Heart left ventricle (tissue), 13 donors: ENCODE results near the gene MTCH1.

Experiments
- POLR2A ChIP-seq, 2 donors: fragments of 450-650 bp; IDR thresholded peaks; one replicate each; pipeline ENCODE4 v1.6.1; 2017; ENCODE audit warnings: antibody characterized with exemption in 2 of 2, mild to moderate bottlenecking in 2 of 2, moderate library complexity in 2 of 2
- TF ChIP-seq, protein P1 (sequence below), 12 donors: fragments of 200-600 bp; sonication (generic) in 4 of 12; IDR thresholded peaks; one replicate each; pipeline versions ENCODE4 v1.5.0 to v1.8.0; 2018 to 2022; ENCODE audit warnings: antibody characterized with exemption in 12 of 12, mild to moderate bottlenecking in 5 of 12
- donor health status: ischemic (EF 13 %, LVEDD 7.1; RV severe dilation, severe dysfunction).
- donor health status: DM: no; HTN: yes; CAD: no.
- donor health status: DM: no; HTN: no; CAD: no.
- donor health status: ischemic (EF 25% LVEDD 6.9; RV normal size, moderate dysfunction).
- donor health status: ischemic (EF 25% LVEDD 5.7; RV mildly dilated, moderate dysfunction).
- donor health status: ischemic (EF 35%, LVEDD 5.7; RV mildly dilated, moderate dysfunction).
- donor health status: nonischemic (EF 11% LVEDD 7.7; RV severe dilation, severe dysfunction).
- donor health status: DM: yes; HTN: yes; CAD: no.
- donor health status: PGD.
- donor health status: ischemic (EF 29% LVEDD 5.4; RV normal size, mild dysfunction).
- donor health status: nonischemic (EF 23%, LVEDD 6.1; RV moderate dilation, normal function).

GRCh38 chr6:37025621-37026466 lies 39.8 kb upstream of the MTCH1 start:
- TF ChIP-seq, protein P1, sequence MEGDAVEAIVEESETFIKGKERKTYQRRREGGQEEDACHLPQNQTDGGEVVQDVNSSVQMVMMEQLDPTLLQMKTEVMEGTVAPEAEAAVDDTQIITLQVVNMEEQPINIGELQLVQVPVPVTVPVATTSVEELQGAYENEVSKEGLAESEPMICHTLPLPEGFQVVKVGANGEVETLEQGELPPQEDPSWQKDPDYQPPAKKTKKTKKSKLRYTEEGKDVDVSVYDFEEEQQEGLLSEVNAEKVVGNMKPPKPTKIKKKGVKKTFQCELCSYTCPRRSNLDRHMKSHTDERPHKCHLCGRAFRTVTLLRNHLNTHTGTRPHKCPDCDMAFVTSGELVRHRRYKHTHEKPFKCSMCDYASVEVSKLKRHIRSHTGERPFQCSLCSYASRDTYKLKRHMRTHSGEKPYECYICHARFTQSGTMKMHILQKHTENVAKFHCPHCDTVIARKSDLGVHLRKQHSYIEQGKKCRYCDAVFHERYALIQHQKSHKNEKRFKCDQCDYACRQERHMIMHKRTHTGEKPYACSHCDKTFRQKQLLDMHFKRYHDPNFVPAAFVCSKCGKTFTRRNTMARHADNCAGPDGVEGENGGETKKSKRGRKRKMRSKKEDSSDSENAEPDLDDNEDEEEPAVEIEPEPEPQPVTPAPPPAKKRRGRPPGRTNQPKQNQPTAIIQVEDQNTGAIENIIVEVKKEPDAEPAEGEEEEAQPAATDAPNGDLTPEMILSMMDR (IDR thresholded peaks at IDR 0.05): no peak
- no peak for TF ChIP-seq POLR2A (IDR thresholded peaks at IDR 0.05)
